ENCODE measurements around the gene ZNF491.
"Not testable (repeated sequence)": the region's sequence is repeated elsewhere in the genome, so short reads cannot be mapped to it uniquely, and the experiment has no call there.

GRCh38 chr19:11850289-11850688 lies 52.0 kb downstream of the ZNF491 start:
- not testable (repeated sequence) for TF ChIP-seq CTCF (IDR thresholded peaks at IDR 0.05 in 2 of 3, conservative IDR thresholded peaks at IDR 0.05 in 1 of 3; ENCODE audit: borderline replicate concordance in 1 of 3, insufficient read depth in 1 of 3, low read depth in 2 of 3, low read length in 2 of 3); YY1 (IDR thresholded peaks at IDR 0.05; ENCODE audit: extremely low read depth, insufficient replicate concordance, low read depth, low read length)

All from HCT116 (cell line).